GM12878 (cell line): ENCODE data around the gene CDC27. TPM values are rescaled to one million over a fixed set of nuclear protein-coding genes. Genes with fewer than 3 reads are reported as not detected.

Experiments used
- ATAC-seq: fragments of 200-7000 bp; cut with Tn5 transposase; 3 replicates; pipeline ENCODE4 v1.9.1; 2020; ENCODE audit warnings: mild to moderate bottlenecking, moderate library complexity
- BruUV-seq: library from RNA; stranded (reverse); fragments of 400-500 nt; replicated peaks from 2 replicates; lab custom pipeline; 2021; lab: Mats Ljungman, UMichigan
- CTCF ChIA-PET: fragments of 300-600 bp; sonication (Branson Sonifier 250); formaldehyde crosslinking; extraction: SDS; loops from one replicate; lab custom pipeline; 2021; ENCODE audit warnings: inconsistent platforms; lab: Yijun Ruan, JAX
- POLR2A ChIA-PET: fragments of 350-600 bp; formaldehyde crosslinking; extraction: SDS; loops from one replicate; lab custom pipeline; 2021; ENCODE audit warnings: inconsistent platforms; lab: Charles Lee
- RAD21 ChIA-PET: fragments of 300-600 bp; sonication (Branson Sonifier 250); formaldehyde crosslinking; loops from one replicate; lab custom pipeline; 2023; ENCODE audit warnings: antibody characterized with exemption; ENCODE audit not compliant: unreplicated experiment; lab: Charles Lee
- SMC1A ChIA-PET: fragments of 300-600 bp; sonication (Branson Sonifier 250); formaldehyde crosslinking; loops from one replicate; lab custom pipeline; 2023; ENCODE audit not compliant: unreplicated experiment, uncharacterized antibody; lab: Charles Lee
- DNase-seq: peaks from one replicate; pipeline ENCODE4 v3.0.0-alpha.2; 2011; ENCODE audit warnings: low read depth, low spot score
- FAIRE-seq: peaks from 3 replicates; lab custom pipeline; 2011; peaks lifted over from hg19 to GRCh38; lab: Jason Lieb, UNC
- H2AFZ ChIP-seq: 2 replicates; pipeline ENCODE4 v1.6.0; 2011; ENCODE audit warnings: low read depth, low read length, control low read depth; ENCODE audit not compliant: control insufficient read depth
- H3K27ac ChIP-seq: 2 replicates; pipeline ENCODE4 v1.5.1; 2011; ENCODE audit warnings: control low read depth; ENCODE audit not compliant: control insufficient read depth, insufficient read depth
- H3K27me3 ChIP-seq, 2 experiments: replicated peaks in 1 of 2; 2 replicates each; pipeline versions ENCODE4 v1.6.0 to v1.6.1; 2011; ENCODE audit warnings: low read length in 1 of 2; ENCODE audit not compliant: control insufficient read depth in 2 of 2, insufficient read depth in 2 of 2
- H3K36me3 ChIP-seq, 2 experiments: 2 replicates each; pipeline ENCODE4 v1.5.1; 2011; ENCODE audit warnings: low read length in 1 of 2; ENCODE audit not compliant: control insufficient read depth in 2 of 2, insufficient read depth in 2 of 2
- H3K4me1 ChIP-seq: 2 replicates; pipeline ENCODE4 v1.6.1; 2011; ENCODE audit warnings: mild to moderate bottlenecking, low read length, moderate library complexity, mixed read lengths; ENCODE audit not compliant: control insufficient read depth, insufficient read depth
- H3K4me2 ChIP-seq: 2 replicates; pipeline ENCODE4 v1.6.0; 2011; ENCODE audit warnings: control low read depth; ENCODE audit not compliant: control insufficient read depth, insufficient read depth
- H3K4me3 ChIP-seq: fragments of 200-600 bp; sonication (generic); 2 replicates; pipeline ENCODE4 v1.5.1; 2016
- H3K79me2 ChIP-seq: 2 replicates; pipeline ENCODE4 v1.6.0; 2011; ENCODE audit warnings: low read length; ENCODE audit not compliant: control insufficient read depth, insufficient read depth
- H3K9ac ChIP-seq: 2 replicates; pipeline ENCODE4 v1.8.0; 2011; ENCODE audit warnings: low read length, control low read depth, mixed read lengths; ENCODE audit not compliant: control insufficient read depth, insufficient read depth
- H3K9me3 ChIP-seq: replicated peaks from 3 replicates; pipeline ENCODE4 v1.5.1; 2011; ENCODE audit warnings: mild to moderate bottlenecking, low read length; ENCODE audit not compliant: control insufficient read depth, insufficient read depth
- H4K20me1 ChIP-seq: 2 replicates; pipeline ENCODE4 v1.6.0; 2011; ENCODE audit not compliant: control insufficient read depth, insufficient read depth
- BCLAF1 ChIP-seq: fragments of 450-650 bp; IDR thresholded peaks from 2 replicates; pipeline ENCODE4 v1.6.1; 2017; ENCODE audit warnings: antibody characterized with exemption, mild to moderate bottlenecking, moderate library complexity
- FOXK2 ChIP-seq: fragments of 450-650 bp; IDR thresholded peaks from 2 replicates; pipeline ENCODE4 v1.6.1; 2017; ENCODE audit warnings: mild to moderate bottlenecking, moderate library complexity
- HDAC2 ChIP-seq: fragments of 200-600 bp; sonication (generic); IDR thresholded peaks from 2 replicates; pipeline ENCODE4 v1.6.1; 2017
- POLR2A ChIP-seq: IDR thresholded peaks from 2 replicates; pipeline ENCODE4 v1.6.1; 2011; ENCODE audit warnings: low read depth, mild to moderate bottlenecking, low read length
- WRNIP1 ChIP-seq: IDR thresholded peaks from 2 replicates; pipeline ENCODE4 v1.6.1; 2011; ENCODE audit warnings: low read depth, low read length, improper control_type of control experiment, borderline replicate concordance
- WGBS: methylation state at CpG from one replicate; pipeline ENCODE4 v1.1.6; 2016; ENCODE audit warnings: low lambda C conversion rate; ENCODE audit not compliant: insufficient replicate concordance, insufficient coverage; ENCODE audit errors: missing lambda C conversion rate; 5-methylcytosine and 5-hydroxymethylcytosine counted together
- in situ Hi-C: fragments of 300-500 bp; cut with MboI; formaldehyde crosslinking; loops from 9 replicates; pipeline ENCODE4 v1.14.3; 2018; ENCODE audit warnings: mixed read lengths
- intact Hi-C: fragments of 100-400 bp; cut with micrococcal nuclease; formaldehyde crosslinking; loops from one replicate; pipeline ENCODE4 v1.14.2; 2022; ENCODE audit not compliant: unreplicated experiment
- polyA plus RNA-seq, 11 experiments: library from polyadenylated mRNA; depleted of rRNA in 4 of 11; unstranded in 6 of 11; stranded (reverse) in 5 of 11; fragments of >200 nt; fragmentation: Nextera tagmentation in 4 of 11; fragmentation: Illumina TruSeq in 1 of 11; extraction: Ambion mirVana in 4 of 11; extraction: Trizol in 1 of 11; gene quantifications; 1 replicate in 1 of 11; 2 replicates in 10 of 11; pipeline versions ENCODE4 v1.2.1 to v1.2.3, GENCODE V29; 2011 to 2016; ENCODE audit warnings: inconsistent platforms in 2 of 11, missing spikeins in 2 of 11, low read depth in 1 of 11
- total RNA-seq, 4 experiments: library from RNA; depleted of rRNA in 3 of 4; stranded (reverse); fragments of >200 nt in 3 of 4; fragmentation: Illumina TruSeq in 1 of 4; extraction: Trizol in 1 of 4; gene quantifications; 2 replicates each; pipeline versions ENCODE4 v1.2.1 to v1.2.3, GENCODE V29; 2013 to 2021

CDC27 gene
- total and polyA plus RNA-seq, 10 of the 15 experiments (the other 5 are each of a cell fraction or from before 2014, with no cell fraction given) = 23.2 to 138 (median 97.8) TPM

- POLR2A ChIA-PET = interaction anchor here (0.7 kb wide), 1 partner anchor 9 kb away, joined by 3 read pairs; no protein-coding TSS in a partner anchor
- H4K20me1 ChIP-seq = no peaks in the 10 kb centered on the region
Measured at GRCh38 chr17:47087093-47087492, 102.0 kb downstream of the CDC27 start.

More at GRCh38 chr17:47087093-47087492, 102.0 kb downstream of the CDC27 start:
- no TSS peak for BruUV-seq
- H2AFZ ChIP-seq = no peak overlapping the region
- ATAC-seq = no peak
- ChIA-PET SMC1A (no interaction called here), RAD21 (no interaction called here), CTCF (no interaction called here)
- H3K4me3 ChIP-seq = no peak overlapping the region
- H3K9me3 ChIP-seq = no peaks in the 10 kb centered on the region
- TF ChIP-seq FOXK2 = no peak
- TF ChIP-seq POLR2A = no peak
- TF ChIP-seq BCLAF1 = no peak
- TF ChIP-seq HDAC2 = no peak
- TF ChIP-seq WRNIP1 = no peak
- in situ Hi-C loops (no loop called here), intact Hi-C loops (no loop called here)
- no peak overlapping the region for H3K9ac ChIP-seq
- H3K36me3 ChIP-seq = no peaks in the 10 kb centered on the region
- no peak for DNase-seq
- H3K4me2 ChIP-seq = no peak overlapping the region
- H3K27me3 ChIP-seq = no peaks in the 10 kb centered on the region
- no peak for FAIRE-seq
- H3K27ac ChIP-seq = no peak overlapping the region
- no peaks in the 10 kb centered on the region for H3K4me1 ChIP-seq
- WGBS = 98% methylated on average over 3 of the region's 3 CpGs
- H3K79me2 ChIP-seq = peaks cover 5% of the 10 kb centered on the region
